GM18909 (cell line): ENCODE results near the gene TAF1B.

Experiments used
- ATAC-seq: cut with Tn5 transposase; IDR thresholded peaks from one replicate; pipeline ENCODE4 v1.9.1; 2021; ENCODE audit warnings: mild to moderate bottlenecking; ENCODE audit not compliant: unreplicated experiment, poor library complexity

The TAF1B gene

GRCh38 chr2:9981655-9982054, 138.4 kb downstream of the TAF1B start:
- ATAC-seq: no peak

- ATAC-seq: no peak
These were observed 139.0 kb downstream of the TAF1B start for GRCh38 chr2:9982248-9982647.

- no peak for ATAC-seq
These were observed 139.6 kb downstream of the TAF1B start for GRCh38 chr2:9982891-9983290.

GRCh38 chr2:9983401-9984216, 140.3 kb downstream of the TAF1B start:
- ATAC-seq: no peak
